Stimulated activated CD4-positive, alpha-beta T cell treated with anti-CD3 and anti-CD28 coated beads, Interleukin-1b, Interleukin-23, amount 100 ng/mL, for 48 hours (primary cell): ENCODE data around the gene OR10D3.
"Not testable (repeated sequence)": the region's sequence is repeated elsewhere in the genome, so short reads cannot be mapped to it uniquely, and the experiment has no call there.

ENCODE experiments used
- DNase-seq: peaks from one replicate; pipeline ENCODE4 v3.0.0-alpha.2; 2020

Gene OR10D3

GRCh38 chr11:124183068-124183467 is at the start of gene OR10D3:
TSS of gene OR10D3 (plus strand) at chr11:124183345. CDS start at chr11:124185270, 1,925 bp downstream.
- DNase-seq: no peak

DNA sequence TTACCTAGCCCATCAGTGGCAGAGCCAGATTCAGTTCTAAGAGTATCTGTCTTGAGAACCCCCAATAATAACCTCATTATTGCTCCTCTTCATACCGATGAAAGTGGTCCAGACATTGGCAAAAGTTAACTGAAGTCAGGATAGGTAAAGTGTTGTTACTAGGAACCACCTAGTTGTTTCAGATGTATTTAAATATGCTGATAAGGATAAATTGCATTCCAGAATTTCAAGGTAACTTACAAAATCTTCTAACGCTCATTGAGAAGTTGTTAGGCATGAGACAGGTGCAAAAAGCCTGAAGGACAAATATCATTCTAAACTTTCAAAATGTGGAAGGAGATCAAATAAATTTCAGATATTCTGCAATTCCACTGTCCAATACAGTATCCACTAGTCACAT is 40.1 kb upstream of the OR10D3 start:
- no peak for DNase-seq

- DNase-seq: no peak
These were observed 35.2 kb upstream of the OR10D3 start for GRCh38 chr11:124147951-124148350.

DNA sequence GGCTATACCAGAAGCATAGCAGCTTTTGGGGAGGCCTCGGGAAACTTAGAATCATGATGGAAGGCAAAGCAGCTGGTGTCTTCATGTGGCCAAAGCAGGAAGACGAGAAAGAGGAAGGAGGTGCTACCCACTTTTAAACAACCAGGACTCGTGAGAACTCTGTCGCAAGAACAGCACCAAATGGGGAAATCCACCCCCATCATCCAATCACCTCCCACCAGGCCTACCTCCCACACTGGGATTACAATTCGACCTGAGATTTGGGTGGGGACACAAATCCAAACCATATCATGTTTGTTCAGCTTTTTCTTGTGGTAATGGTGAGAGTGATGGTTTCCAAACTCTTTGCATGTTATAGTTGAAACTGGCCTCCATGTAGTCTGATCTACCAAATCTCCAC is 32.5 kb upstream of the OR10D3 start:
- no peak for DNase-seq

- no peak for DNase-seq
These were observed 30.3 kb upstream of the OR10D3 start for GRCh38 chr11:124152770-124153407.

DNA sequence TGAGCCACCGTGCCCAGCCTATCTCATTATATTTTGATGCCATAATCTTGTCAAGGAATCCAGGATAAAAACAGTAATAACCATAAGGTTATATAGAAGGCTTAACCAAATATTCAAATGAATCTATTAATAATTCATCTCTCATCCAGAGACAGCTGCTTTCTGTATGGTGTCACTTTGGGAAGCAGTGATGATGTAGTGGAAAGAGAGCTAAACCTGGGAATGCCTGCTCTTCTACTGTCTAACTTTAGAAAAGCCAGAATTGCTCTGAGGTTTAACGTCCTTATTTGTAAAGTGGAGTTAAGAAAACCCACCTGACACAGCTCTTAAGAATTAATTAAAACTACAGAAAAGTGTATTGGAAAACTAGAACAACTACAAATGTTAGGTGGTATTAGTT is 29.3 kb upstream of the OR10D3 start:
- DNase-seq: no peak

DNA sequence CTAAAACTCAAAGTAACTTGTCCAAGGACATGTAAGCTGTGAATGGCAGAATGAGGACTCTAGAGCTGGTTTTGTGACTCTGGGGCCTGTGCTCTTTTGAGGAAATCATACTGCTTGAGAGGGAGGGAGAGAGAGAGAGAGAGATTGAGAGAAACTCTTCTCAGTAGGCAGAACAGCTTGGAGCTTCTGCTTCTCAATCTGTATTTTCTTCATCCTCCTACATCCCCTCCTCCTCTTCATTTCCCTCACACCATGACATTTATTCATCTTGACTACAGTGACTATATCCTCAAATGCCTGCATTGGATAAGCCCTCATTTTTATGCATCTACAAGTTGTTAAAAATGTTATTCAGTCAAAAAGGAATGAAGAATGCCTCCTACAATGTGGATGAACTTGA is 23.7 kb upstream of the OR10D3 start:
- DNase-seq: no peak

DNA sequence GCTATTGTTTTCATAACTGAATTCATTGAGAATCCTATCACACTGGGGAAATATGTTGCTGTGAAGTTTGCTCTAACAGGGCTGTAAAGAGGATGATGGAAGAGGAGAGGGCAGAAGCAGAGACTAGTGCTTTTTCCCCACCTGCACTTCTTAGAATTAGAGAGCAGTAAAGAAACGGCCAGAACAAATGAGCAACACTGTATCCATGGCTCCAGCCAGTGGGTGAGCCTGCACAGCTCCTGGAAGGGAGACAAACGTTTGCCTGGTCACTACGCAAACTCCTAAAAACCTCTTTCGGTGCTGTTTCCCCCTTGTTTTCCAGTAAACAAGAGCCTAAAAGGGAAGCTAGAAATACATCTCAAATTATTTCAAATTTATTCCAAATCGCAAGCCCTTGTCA is 22.2 kb upstream of the OR10D3 start:
- DNase-seq: no peak

- no peak for DNase-seq
These were observed 15.3 kb upstream of the OR10D3 start for GRCh38 chr11:124167826-124168231.

- no peak for DNase-seq
These were observed 14.3 kb upstream of the OR10D3 start for GRCh38 chr11:124168796-124169195.

GRCh38 chr11:124170315-124170714 is 12.8 kb upstream of the OR10D3 start:
- DNase-seq: not testable (repeated sequence)

- no peak for DNase-seq
These were observed 12.2 kb upstream of the OR10D3 start for GRCh38 chr11:124170801-124171586.

- DNase-seq: no peak
These were observed 11.0 kb upstream of the OR10D3 start for GRCh38 chr11:124172101-124172500.

DNA sequence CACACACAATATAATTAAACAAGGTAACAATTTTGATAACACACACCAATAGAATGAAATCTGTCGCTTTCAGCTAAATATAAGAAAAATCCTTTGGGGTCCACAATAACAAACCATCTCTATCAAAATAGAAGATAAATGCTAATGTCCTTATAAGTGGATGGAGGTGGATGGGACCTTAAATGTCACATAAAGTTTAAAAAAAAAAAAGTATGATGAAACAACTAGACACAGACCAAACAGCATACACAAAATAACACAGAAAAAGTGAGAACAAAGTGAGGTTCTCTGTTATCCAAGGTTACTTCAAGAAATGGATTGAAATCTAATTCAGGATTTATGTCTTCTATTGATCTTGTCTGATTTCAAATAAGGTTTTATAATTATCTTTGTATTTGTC is 10.5 kb upstream of the OR10D3 start:
- DNase-seq: no peak

GRCh38 chr11:124174001-124174583 is 9.1 kb upstream of the OR10D3 start:
- no peak for DNase-seq

DNA sequence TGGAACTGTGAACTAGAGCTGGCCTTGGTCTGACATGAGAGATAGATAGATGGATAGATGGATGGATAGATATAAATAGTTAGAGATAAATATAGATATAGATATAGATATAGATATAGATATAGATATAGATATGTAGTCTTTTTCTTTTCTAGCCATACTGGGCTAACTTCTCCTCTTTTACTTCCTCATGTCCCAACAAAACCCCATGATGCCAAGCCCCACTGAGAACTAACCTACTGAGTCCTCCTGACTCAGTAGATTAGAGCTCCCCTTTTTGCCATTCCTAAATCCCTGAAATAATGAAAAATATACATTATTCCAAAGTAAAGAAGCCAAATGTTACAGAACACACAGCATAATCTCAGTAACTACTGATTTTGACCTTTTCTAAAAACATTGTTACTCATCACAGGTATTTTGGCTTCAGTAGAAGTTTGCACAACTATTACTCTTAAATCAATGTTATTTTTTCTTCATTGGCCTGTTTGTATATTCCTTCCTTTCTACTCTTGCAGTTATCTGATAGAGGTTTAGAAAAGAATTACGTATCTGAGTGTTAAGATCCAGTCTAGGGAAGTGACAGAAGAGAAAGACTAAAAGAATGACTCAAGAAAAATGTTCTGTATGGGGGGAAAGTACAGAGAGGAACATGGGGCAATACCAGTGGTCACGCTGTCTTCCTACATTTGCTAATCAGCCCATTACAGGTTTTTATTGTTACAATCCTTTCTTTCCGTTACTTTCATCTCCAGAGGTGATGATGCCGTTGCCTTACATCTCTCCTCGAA is 6.0 kb upstream of the OR10D3 start:
- no peak for DNase-seq

GRCh38 chr11:124179310-124179709 is 3.8 kb upstream of the OR10D3 start:
- DNase-seq: no peak

DNA sequence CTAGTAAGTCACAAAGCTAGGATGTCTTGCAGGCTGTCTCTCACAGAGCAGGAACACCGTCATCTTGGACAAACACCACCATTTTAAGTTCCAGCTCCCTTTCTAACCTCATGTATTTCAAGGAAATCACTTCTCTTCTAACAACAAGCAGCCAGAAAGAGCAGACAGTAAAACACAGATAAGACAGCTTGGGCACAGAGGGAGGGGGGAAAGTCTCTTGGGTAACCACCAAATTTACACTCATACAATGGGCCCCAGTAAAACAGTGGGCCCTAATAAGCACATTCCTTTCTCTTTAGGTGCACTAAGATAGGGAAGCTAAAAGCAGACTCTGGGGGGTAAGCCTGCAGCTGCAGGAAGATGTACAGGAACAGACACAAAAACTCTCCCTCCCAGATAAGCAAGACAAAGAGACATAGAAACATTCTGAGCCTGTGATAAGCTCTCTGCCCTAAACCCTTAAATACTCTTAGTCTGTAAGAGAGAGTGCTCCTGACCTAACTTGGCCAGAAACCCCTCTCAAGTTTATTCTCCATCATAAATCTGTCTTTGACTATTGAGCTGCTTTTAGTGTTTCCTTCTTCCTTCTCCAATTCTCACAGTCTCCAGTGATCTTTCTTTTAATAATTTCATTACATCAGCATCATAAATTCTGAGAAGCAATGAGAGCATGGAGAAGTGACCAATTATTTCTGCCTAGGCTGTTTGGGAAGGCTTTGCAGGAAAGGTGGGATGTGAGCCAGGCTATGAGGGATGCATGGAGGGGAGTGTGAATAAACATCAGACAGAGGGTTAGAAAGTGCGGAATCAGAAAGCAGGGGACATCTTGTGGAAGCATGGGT is 7.4 kb downstream of the OR10D3 start:
- no peak for DNase-seq

DNA sequence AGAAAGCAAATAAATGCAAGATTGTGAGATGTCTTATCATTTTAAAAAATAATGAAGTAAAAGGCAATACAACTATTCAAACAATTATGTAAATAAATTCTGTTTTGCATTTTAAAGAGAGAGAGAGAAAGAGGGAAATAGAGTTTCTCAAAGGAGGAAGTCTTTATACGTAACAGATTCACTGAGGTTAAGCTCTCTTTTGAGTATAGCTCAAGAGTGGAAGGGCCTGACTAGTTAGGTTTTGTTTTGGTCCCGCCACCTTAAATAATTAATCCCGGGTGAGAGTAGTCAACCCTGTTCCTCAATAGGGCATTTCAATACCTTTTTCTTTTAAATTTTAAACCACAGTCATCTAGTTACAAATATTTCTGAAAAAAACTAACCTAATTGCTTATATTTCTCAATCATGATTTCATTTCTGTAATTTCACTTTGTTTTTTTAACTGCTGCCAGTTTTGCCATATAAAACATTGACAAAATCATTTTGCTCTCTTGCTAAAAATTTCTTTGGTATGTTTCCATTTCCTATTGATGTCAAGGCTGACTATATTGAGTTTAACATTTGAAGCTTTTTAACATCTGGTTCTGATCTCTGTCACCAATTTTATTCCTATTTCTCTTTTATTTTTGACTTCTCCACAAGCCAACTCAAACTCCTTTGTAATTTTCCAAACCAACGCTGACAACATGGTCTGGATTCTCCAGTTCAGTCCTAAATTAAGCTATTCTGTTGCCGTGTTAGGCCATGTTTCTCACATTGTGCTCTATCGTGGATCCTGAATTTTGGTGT is 10.3 kb downstream of the OR10D3 start:
- DNase-seq: no peak

DNA sequence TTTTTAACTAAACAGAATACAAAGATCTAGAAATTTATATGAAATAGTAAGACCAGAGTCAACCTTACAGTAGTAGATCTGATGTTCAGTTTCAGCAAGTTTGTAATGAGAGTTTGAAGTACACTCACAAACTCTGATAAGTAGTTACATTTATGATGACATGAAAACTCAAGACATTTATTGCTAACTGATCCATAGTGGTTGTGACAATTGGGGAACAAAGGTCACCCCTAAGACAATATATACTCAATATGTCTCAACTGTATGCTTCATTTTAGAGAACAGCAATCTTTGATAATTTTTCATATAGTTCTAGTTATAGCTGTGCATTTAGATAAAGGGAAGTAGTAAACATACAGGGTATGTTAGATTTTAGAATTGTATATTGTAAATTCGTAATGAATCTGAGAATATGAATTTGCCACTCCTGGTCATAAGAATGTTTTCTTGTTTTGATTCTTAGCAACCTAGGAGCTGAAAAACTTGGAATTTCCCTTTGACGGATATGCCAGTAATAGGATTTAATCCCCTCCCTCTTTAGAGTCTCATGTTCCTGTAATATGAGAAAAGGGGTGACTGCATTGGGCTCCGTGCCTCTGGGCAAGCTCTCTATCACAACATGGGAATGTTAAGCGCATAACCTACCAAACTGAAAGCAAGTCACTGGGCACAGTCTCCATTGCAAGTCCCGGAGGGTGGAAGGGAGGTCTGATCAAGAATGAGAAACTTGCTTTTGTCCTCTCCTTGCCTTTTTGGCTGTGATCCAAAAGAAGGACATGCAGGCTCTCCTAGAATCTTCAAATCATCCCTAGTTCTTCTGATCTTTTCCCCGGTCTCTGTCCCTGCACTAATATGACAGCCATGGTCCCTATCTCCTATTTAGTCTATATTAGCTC is 11.4 kb downstream of the OR10D3 start:
- no peak for DNase-seq
